ENCODE data around the gene SMIM45.
A peak's percentile ranks its signal among the peaks of the same experiment; 100 is the strongest.

The SMIM45 gene

GRCh38 chr22:41920271-41920976 is 31.5 kb upstream of the SMIM45 start:
- Mint-ChIP-seq H3K36me3 (ENCODE audit: insufficient read depth in 2 of 2) (no peaks in the 10 kb centered on the region), H3K27ac (peak overlapping the region; percentile 29), H3K4me1 (ENCODE audit: low read depth) (peaks cover 33% of the 10 kb centered on the region), H3K9me3 (no peaks in the 10 kb centered on the region), H3K4me3 (peak overlapping the region; percentile 34 to 68), H3K27me3 (ENCODE audit: low read depth) (peaks cover 12% of the 10 kb centered on the region)
- ATAC-seq (replicated peaks in 1 of 2) (no peak), DNase-seq (no peak)

- Mint-ChIP-seq H3K9me3 (no peaks in the 10 kb centered on the region), H3K4me3 (no peak overlapping the region), H3K36me3 (ENCODE audit: insufficient read depth in 2 of 2) (no peaks in the 10 kb centered on the region), H3K27ac (no peak overlapping the region), H3K27me3 (ENCODE audit: low read depth) (no peaks in the 10 kb centered on the region), H3K4me1 (ENCODE audit: low read depth) (peaks cover 27% of the 10 kb centered on the region)
- no peak for ATAC-seq (replicated peaks in 1 of 2)
- DNase-seq, result no peak
These were observed 29.6 kb upstream of the SMIM45 start for GRCh38 chr22:41922328-41922727.

- Mint-ChIP-seq H3K36me3 (ENCODE audit: insufficient read depth in 2 of 2) (no peaks in the 10 kb centered on the region), H3K4me1 (ENCODE audit: low read depth) (peaks cover 30% of the 10 kb centered on the region), H3K4me3 (no peak overlapping the region), H3K27ac (no peak overlapping the region), H3K27me3 (ENCODE audit: low read depth) (no peaks in the 10 kb centered on the region), H3K9me3 (no peaks in the 10 kb centered on the region)
- DNase-seq, result no peak
- ATAC-seq (replicated peaks in 1 of 2), result no peak
These were observed 28.9 kb upstream of the SMIM45 start for GRCh38 chr22:41922940-41923594.

GRCh38 chr22:41923595-41924276 is 28.2 kb upstream of the SMIM45 start:
- Mint-ChIP-seq H3K27me3 (ENCODE audit: low read depth) (no peaks in the 10 kb centered on the region), H3K4me3 (no peak overlapping the region), H3K9me3 (no peaks in the 10 kb centered on the region), H3K36me3 (ENCODE audit: insufficient read depth in 2 of 2) (no peaks in the 10 kb centered on the region), H3K27ac (no peak overlapping the region), H3K4me1 (ENCODE audit: low read depth) (peaks cover 29% of the 10 kb centered on the region)
- no peak for DNase-seq
- ATAC-seq (replicated peaks in 1 of 2), result no peak

GRCh38 chr22:41925783-41926460 is 26.0 kb upstream of the SMIM45 start:
- DNase-seq (peak; percentile 89 to 91), ATAC-seq (replicated peaks in 1 of 2) (peak; percentile 85 to 88)
- H3K36me3 Mint-ChIP-seq (ENCODE audit: insufficient read depth in 2 of 2), result no peaks in the 10 kb centered on the region
- H3K4me1 Mint-ChIP-seq (ENCODE audit: low read depth), result peaks cover 24% of the 10 kb centered on the region
- peak overlapping the region; percentile 86 to 91 for H3K4me3 Mint-ChIP-seq
- H3K27me3 Mint-ChIP-seq (ENCODE audit: low read depth), result no peaks in the 10 kb centered on the region
- H3K27ac Mint-ChIP-seq, result no peak overlapping the region
- no peaks in the 10 kb centered on the region for H3K9me3 Mint-ChIP-seq

GRCh38 chr22:41927813-41928212 is 24.1 kb upstream of the SMIM45 start:
- peak overlapping the region in 1 of 2 donors; percentile 78 for H3K4me3 Mint-ChIP-seq
- ATAC-seq (replicated peaks in 1 of 2) (no peak), DNase-seq (no peak)
- peaks cover 0 to 2% of the 10 kb centered on the region in 2 donors for H3K36me3 Mint-ChIP-seq (ENCODE audit: insufficient read depth in 2 of 2)
- H3K27me3 Mint-ChIP-seq (ENCODE audit: low read depth), result no peaks in the 10 kb centered on the region
- H3K9me3 Mint-ChIP-seq, result no peaks in the 10 kb centered on the region
- H3K4me1 Mint-ChIP-seq (ENCODE audit: low read depth), result peaks cover 24% of the 10 kb centered on the region
- no peak overlapping the region for H3K27ac Mint-ChIP-seq

DNA sequence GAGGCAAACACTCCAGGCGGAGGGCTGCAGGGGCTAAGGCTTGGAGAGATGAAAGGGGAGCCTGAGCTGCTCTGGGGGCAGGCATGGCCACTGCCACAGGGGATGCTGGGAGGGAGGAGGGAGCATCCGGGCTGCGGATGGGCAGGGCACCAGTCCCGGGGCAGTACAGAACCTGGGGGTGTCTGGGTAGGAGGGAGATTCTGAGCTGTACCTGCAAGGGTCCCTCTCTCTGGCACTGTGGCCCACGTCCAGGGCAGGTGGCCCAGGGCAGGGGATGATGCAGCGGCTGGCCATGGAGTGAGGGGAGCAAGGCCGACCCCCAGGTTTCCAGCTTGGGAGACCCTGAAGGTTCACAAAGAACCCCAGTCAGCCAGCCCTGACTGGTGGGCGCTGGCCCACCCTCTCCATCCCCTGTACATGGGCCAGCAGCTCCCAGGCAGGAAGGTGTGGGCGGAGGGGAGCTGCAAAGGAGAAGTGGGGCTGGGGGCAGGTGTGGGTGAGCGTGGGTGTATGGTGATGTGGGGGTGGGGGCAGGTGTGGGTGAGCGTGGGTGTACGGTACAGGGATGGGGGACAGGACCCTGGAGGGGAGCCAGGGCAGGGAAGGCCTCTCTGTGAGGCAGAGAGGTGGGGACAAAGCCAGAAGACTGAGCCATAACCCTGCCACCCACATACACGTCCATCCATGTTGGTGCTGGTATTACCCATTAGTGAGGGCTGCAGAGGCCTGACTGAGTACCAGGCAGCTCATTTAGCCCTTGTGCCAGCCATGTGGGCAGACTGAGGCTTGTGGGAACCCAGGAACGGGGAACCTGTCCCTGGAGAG is 23.1 kb upstream of the SMIM45 start:
- Mint-ChIP-seq H3K27me3 (ENCODE audit: low read depth) (no peaks in the 10 kb centered on the region), H3K27ac (no peak overlapping the region), H3K4me3 (no peak overlapping the region), H3K4me1 (ENCODE audit: low read depth) (peaks cover 24% of the 10 kb centered on the region), H3K36me3 (ENCODE audit: insufficient read depth in 2 of 2) (peaks cover 0 to 3% of the 10 kb centered on the region in 2 donors), H3K9me3 (no peaks in the 10 kb centered on the region)
- ATAC-seq (replicated peaks in 1 of 2) (no peak), DNase-seq (no peak)

- Mint-ChIP-seq H3K9me3 (no peaks in the 10 kb centered on the region), H3K36me3 (ENCODE audit: insufficient read depth in 2 of 2) (peaks cover 0 to 3% of the 10 kb centered on the region in 2 donors), H3K4me3 (no peak overlapping the region), H3K27me3 (ENCODE audit: low read depth) (no peaks in the 10 kb centered on the region), H3K4me1 (ENCODE audit: low read depth) (peaks cover 24% of the 10 kb centered on the region), H3K27ac (no peak overlapping the region)
- no peak for DNase-seq
- no peak for ATAC-seq (replicated peaks in 1 of 2)
These were observed 22.5 kb upstream of the SMIM45 start for GRCh38 chr22:41929418-41929810.

DNA sequence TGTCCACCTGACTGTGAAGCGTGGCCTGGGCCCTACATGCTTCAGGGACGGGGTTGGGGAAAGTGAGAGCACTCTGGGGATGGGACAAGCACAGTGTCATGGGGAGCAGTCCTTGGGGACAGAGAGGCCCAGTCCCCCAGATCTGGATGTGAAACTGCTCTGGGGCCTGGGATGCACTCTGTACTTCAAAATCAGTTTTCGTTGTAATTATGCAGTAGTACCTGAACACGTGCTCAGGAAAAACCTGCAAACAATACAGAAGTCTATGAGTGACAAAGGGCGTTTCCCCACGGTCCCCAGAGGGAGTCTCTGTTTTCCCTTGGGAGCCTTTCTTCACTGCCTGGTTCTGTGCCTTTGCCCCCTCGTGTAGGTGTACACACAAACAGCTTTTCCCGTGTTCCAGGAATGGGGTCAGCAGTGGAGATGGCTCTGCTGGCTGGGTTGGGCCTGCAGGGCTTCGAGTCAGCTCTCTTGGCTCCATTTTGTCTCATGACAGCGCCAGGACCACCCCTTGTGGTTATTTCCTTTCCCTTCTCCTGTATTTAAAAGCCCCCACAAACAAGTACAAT is 20.2 kb upstream of the SMIM45 start:
- ATAC-seq (replicated peaks in 1 of 2) (no peak), DNase-seq (no peak)
- H3K4me3 Mint-ChIP-seq, result no peak overlapping the region
- no peak overlapping the region for H3K27ac Mint-ChIP-seq
- no peaks in the 10 kb centered on the region for H3K27me3 Mint-ChIP-seq (ENCODE audit: low read depth)
- peaks cover 18% of the 10 kb centered on the region for H3K4me1 Mint-ChIP-seq (ENCODE audit: low read depth)
- peaks cover 0 to 7% of the 10 kb centered on the region in 2 donors for H3K36me3 Mint-ChIP-seq (ENCODE audit: insufficient read depth in 2 of 2)
- H3K9me3 Mint-ChIP-seq, result no peaks in the 10 kb centered on the region

- DNase-seq, result no peak
- Mint-ChIP-seq H3K27me3 (ENCODE audit: low read depth) (no peaks in the 10 kb centered on the region), H3K27ac (no peak overlapping the region), H3K4me1 (ENCODE audit: low read depth) (peaks cover 18% of the 10 kb centered on the region), H3K4me3 (no peak overlapping the region), H3K36me3 (ENCODE audit: insufficient read depth in 2 of 2) (peaks cover 0 to 7% of the 10 kb centered on the region in 2 donors), H3K9me3 (no peaks in the 10 kb centered on the region)
- ATAC-seq (replicated peaks in 1 of 2), result no peak
These were observed 19.6 kb upstream of the SMIM45 start for GRCh38 chr22:41932353-41932752.

- H3K9me3 Mint-ChIP-seq, result no peaks in the 10 kb centered on the region
- peaks cover 2 to 7% of the 10 kb centered on the region in 2 donors for H3K36me3 Mint-ChIP-seq (ENCODE audit: insufficient read depth in 2 of 2)
- H3K27me3 Mint-ChIP-seq (ENCODE audit: low read depth), result no peaks in the 10 kb centered on the region
- no peak overlapping the region for H3K27ac Mint-ChIP-seq
- no peak overlapping the region for H3K4me3 Mint-ChIP-seq
- peaks cover 12% of the 10 kb centered on the region for H3K4me1 Mint-ChIP-seq (ENCODE audit: low read depth)
- ATAC-seq (replicated peaks in 1 of 2) (no peak), DNase-seq (no peak)
These were observed 18.4 kb upstream of the SMIM45 start for GRCh38 chr22:41933411-41934177.

Measured in activated T-cell treated with anti-CD3 and anti-CD28 coated beads, Interleukin-2, amount 50 U/mL, for 72 hours (primary cell).